ENCODE data around the gene TAF11L12. TPM values are rescaled to one million over a fixed set of nuclear protein-coding genes. Genes with fewer than 3 reads are reported as not detected.

The TAF11L12 gene
- total RNA-seq, 1 experiment from 2014 or later: not detected

Small RNA genes within 50 kb of the gene (small RNA-seq; reads per million reads assigned to genes)
- gene AC233724.1 (0 reads per million in 2 experiments), gene AC233724.2 (0 reads per million in 2 experiments), gene AC233724.3 (0 reads per million in 2 experiments), gene AC233724.4 (0 reads per million in 2 experiments), gene AC233724.6 (0 reads per million in 2 experiments), gene AC233724.7 (0 reads per million in 2 experiments)

Other genes with a start within 250 kb of the TAF11L12 start
- gene TAF11L2, start 112.2 kb upstream of the TAF11L12 start, total RNA-seq (2014; rRNA removed; shearing (Covaris generic)): not detected in 2 replicates
- not detected in 2 replicates for gene TAF11L3, start 92.0 kb upstream of the TAF11L12 start, total RNA-seq (2014; rRNA removed; shearing (Covaris generic))
- gene TAF11L4, start 88.6 kb upstream of the TAF11L12 start, total RNA-seq (2014; rRNA removed; shearing (Covaris generic)): not detected in 2 replicates
- not detected in 2 replicates for gene TAF11L5, start 85.2 kb upstream of the TAF11L12 start, total RNA-seq (2014; rRNA removed; shearing (Covaris generic))
- not detected in 2 replicates for gene TAF11L6, start 81.7 kb upstream of the TAF11L12 start, total RNA-seq (2014; rRNA removed; shearing (Covaris generic))
- not detected in 2 replicates for gene TAF11L7, start 24.6 kb upstream of the TAF11L12 start, total RNA-seq (2014; rRNA removed; shearing (Covaris generic))
- not detected in 2 replicates for gene TAF11L8, start 19.4 kb upstream of the TAF11L12 start, total RNA-seq (2014; rRNA removed; shearing (Covaris generic))
- not detected in 2 replicates for gene TAF11L9, start 16.0 kb upstream of the TAF11L12 start, total RNA-seq (2014; rRNA removed; shearing (Covaris generic))
- gene TAF11L10, start 12.6 kb upstream of the TAF11L12 start, total RNA-seq (2014; rRNA removed; shearing (Covaris generic)): not detected in 2 replicates
- not detected in 2 replicates for gene TAF11L11, start 6.2 kb upstream of the TAF11L12 start, total RNA-seq (2014; rRNA removed; shearing (Covaris generic))
- not detected in 2 replicates for gene TAF11L13, start 21.7 kb downstream of the TAF11L12 start, total RNA-seq (2014; rRNA removed; shearing (Covaris generic))
- gene TAF11L14, start 24.1 kb downstream of the TAF11L12 start, total RNA-seq (2014; rRNA removed; shearing (Covaris generic)): not detected in 2 replicates

Data from SK-MEL-5 (cell line).